Limb (tissue), 2 donors: ENCODE measurements around the gene TGIF1.
"Not testable (repeated sequence)": the region's sequence is repeated elsewhere in the genome, so short reads cannot be mapped to it uniquely, and the experiment has no call there.

Experiments
- DNase-seq, 2 donors: peaks; one replicate each; pipeline ENCODE4 v3.0.0-alpha.2; 2016; ENCODE audit errors: extremely low spot score in 2 of 2

The TGIF1 gene

GRCh38 chr18:3450012-3450798, at the start of gene TGIF1:
Gene TGIF1 (plus strand): TSS chr18:3450172. CDS start chr18:3450490, 318 bp downstream.
- DNase-seq, result peak; percentile 83 to 90

- DNase-seq, result no peak
Observed at GRCh38 chr18:3400567-3401296, 49.2 kb upstream of the TGIF1 start.

DNA sequence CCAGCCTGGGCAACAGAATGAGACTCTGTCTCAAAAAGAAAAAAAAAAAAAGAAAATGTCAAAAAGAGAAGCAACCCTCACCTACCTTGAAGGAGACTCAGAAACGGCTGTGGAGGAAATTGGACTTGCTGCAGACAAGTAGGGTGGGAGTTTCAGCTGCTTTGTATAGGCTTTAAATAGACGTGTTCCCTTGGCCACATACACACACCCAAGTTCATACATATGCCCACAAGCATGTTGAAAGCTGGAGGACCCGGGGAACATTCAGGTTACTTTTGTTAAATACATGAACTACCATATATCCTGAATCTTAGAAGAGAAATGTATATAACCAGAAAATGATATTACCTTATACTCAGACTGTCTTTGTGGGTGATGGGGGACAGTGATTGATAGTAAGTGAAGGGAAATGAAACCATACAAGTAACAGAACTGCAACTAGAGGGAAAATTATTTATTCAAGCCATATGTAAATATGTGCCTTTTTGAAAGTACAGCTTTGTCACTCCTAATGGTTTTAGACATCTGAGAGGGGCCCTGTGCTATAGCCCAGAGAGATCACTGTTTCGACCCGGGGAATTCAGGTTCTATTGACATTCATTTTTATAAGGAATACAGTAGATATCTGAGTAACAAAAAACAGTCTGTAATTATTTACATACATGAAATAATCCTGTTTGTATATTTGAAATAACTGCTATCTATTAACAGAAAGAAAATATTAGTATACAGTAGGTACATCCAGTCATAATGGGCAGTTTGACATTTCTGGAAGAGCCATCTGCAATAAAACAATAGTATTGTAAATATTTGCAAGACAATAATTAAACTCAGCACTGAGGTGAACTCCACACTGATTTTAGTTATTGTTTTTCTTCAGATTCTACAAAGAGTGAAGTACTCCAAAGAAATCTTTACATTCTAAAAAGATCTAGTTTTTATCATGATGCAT, 48.0 kb upstream of the TGIF1 start:
- no peak for DNase-seq

- no peak for DNase-seq
Observed at GRCh38 chr18:3402982-3403451, 47.0 kb upstream of the TGIF1 start.

GRCh38 chr18:3405713-3406112, 44.3 kb upstream of the TGIF1 start:
- no peak for DNase-seq

DNA sequence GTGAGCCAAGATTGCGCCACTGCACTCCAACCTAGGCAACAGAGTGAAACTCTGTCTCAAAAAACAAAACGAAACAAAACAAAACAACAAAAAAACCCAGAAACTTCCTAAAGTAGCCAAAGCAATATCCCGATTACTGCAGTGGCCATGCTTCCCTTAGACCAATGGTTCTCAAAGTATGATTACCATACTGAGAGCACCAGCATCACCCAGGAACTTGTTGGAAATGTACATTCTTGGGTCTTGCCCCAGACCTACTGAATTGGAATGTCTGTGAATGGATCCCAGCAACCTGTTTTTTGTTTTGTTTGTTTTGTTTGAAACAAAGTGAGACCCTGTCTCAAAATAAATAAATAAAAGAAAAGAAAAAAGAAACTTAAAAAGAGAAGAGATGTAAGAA, 41.9 kb upstream of the TGIF1 start:
- DNase-seq, result no peak

DNA sequence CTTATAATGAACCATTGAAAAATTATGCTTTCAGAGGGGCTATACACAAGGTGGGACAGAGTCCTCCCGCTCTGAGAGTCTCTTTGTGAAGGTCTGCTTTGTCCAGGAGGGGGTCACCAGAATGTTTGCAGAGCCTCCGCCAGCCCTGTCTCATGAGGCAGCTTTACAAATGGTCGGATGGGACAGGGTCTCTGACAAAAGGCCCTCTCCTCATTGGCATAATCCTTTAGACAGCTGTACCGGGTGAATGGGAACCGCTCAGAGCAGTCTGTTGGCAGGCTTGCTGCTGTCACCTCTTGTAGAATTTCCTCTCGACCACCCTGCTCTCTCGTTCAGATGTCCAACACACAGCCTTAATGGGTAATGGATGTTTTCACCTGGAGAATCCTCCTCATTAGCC, 40.2 kb upstream of the TGIF1 start:
- no peak for DNase-seq

DNA sequence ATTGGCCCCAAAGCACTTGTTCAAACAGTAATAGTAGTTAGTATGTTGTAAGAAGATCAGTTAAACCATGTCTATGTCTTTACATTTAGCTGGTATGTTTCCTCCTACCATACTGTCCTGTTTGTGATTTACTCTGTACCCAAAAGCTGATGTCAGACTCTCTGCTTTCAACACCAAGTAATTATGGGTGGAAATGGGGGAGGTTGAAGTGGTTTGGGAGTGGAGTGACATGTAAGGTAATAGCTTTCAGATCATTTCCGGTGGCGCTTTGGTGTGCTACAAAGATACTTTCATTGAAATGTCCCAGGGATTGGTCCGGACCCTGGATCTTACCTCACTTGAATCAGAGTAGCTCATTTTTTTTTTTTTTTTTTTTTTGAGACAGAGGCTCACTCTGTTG, 39.7 kb upstream of the TGIF1 start:
- no peak for DNase-seq

- DNase-seq, result not testable (repeated sequence)
Observed at GRCh38 chr18:3410876-3411275, 39.1 kb upstream of the TGIF1 start.

- no peak for DNase-seq
Observed at GRCh38 chr18:3411327-3411726, 38.6 kb upstream of the TGIF1 start.

GRCh38 chr18:3411854-3412268, 38.1 kb upstream of the TGIF1 start:
- DNase-seq, result peak in 1 of 2 donors; percentile 36

- not testable (repeated sequence) for DNase-seq
Observed at GRCh38 chr18:3412528-3412927, 37.4 kb upstream of the TGIF1 start.

DNA sequence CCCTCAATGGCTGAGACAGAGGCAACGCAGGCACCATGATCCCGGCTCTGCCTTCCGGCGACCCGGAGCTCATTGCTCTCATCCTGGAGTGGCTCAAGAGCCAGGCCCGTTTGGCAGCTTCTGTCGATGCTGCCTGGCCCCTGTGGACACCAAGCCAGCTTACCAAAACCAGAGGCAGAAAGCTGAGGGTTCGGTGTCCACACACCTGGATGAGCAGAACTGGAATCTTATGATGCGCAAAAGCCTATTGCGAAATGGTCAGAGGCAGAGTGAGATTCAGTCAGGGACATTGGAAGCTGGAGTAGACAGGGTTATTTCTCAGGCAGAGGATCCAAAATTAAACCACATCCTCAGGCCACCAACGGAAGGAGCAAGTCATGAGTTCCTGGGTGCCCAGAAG, 34.9 kb upstream of the TGIF1 start:
- DNase-seq, result no peak

- DNase-seq, result no peak
Observed at GRCh38 chr18:3418083-3418482, 31.9 kb upstream of the TGIF1 start.

DNA sequence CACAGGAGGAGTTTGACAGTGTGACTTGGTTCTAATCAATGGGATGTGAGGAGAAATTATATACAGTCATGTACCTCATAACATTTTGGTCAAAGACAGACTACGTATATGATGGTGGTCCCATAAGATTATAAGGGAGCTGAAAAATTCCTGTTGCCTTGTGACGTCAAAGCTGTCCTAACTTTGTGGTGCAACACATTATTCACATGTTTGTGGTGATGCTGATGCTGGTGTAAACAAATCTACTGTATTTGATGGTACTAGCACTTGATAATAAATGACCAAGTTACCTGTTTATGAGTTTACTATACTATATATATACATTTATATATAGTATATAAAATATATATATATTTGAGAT, 29.1 kb upstream of the TGIF1 start:
- DNase-seq, result no peak

- DNase-seq, result no peak
Observed at GRCh38 chr18:3422905-3423304, 27.1 kb upstream of the TGIF1 start.

GRCh38 chr18:3424280-3424890, 25.6 kb upstream of the TGIF1 start:
- no peak for DNase-seq

GRCh38 chr18:3425030-3425429, 24.9 kb upstream of the TGIF1 start:
- DNase-seq, result no peak

GRCh38 chr18:3425446-3425845, 24.5 kb upstream of the TGIF1 start:
- no peak for DNase-seq

DNA sequence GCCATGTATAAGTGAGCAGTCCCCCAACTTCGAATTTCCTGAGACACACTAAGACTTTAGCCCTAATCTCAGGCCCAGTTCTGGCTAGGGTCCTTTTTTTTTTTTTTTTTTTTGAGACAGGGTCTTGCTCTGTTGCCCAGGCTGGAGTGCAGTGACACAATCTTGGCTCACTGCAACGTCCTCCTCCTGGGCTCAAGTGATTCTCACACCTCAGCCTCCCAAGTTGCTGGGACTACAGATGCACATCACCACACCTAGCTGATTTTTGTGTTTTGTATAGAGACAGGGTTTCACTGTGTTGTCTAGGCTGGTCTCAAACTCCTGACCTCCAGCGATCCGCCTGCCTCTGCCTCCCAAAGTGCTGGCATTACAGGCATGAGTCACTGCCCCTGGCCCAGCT, 23.9 kb upstream of the TGIF1 start:
- DNase-seq, result no peak

DNA sequence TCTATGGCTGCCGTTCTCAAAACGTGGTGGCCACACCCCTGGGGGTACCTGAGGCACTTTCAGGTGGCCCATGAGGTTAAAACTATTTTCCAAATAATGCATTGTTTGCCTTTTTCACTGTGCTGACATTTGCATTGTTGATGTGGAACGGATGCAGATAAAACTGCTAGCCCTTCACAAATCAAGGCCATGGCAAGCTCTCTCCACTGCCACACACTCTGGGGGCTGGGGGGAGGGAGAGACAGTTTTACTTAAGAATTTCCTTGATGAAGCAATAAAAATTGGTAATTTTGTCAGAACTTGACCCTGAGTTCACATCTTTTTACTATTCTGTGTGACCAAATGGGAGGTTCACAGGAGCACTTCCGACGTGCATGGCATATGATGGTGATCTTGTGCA, 22.0 kb upstream of the TGIF1 start:
- no peak for DNase-seq
